OCI-LY1 (cell line): ENCODE measurements around the gene AKAP8L.

Experiments used
- H2AFZ ChIP-seq: fragments of 200-600 bp; sonication (generic), shearing (Covaris generic); 2 replicates; pipeline ENCODE4 v1.6.0; 2014; ENCODE audit warnings: antibody characterized with exemption, mild to moderate bottlenecking, low read length
- H3F3A ChIP-seq: fragments of 200-600 bp; sonication (generic), shearing (Covaris generic); 2 replicates; pipeline ENCODE4 v1.6.0; 2014; ENCODE audit warnings: mild to moderate bottlenecking, antibody characterized with exemption, low read length, moderate library complexity; ENCODE audit not compliant: insufficient read depth
- H3K27ac ChIP-seq: fragments of 200-600 bp; sonication (generic); 2 replicates; pipeline ENCODE4 v1.5.1; 2014; ENCODE audit warnings: low read length, mixed run types, mild to moderate bottlenecking, low read depth; ENCODE audit not compliant: poor library complexity, severe bottlenecking
- H3K27me3 ChIP-seq: fragments of 200-600 bp; sonication (generic); 2 replicates; pipeline ENCODE4 v1.6.0; 2014; ENCODE audit warnings: antibody characterized with exemption, mild to moderate bottlenecking, low read length, moderate library complexity; ENCODE audit not compliant: insufficient read depth
- H3K36me3 ChIP-seq: fragments of 200-600 bp; sonication (generic); 2 replicates; pipeline ENCODE4 v1.6.1; 2014; ENCODE audit warnings: mild to moderate bottlenecking, antibody characterized with exemption, low read length, moderate library complexity, mixed read lengths; ENCODE audit not compliant: insufficient read depth
- H3K4me1 ChIP-seq: fragments of 200-600 bp; sonication (generic); 2 replicates; pipeline ENCODE4 v1.5.1; 2014; ENCODE audit warnings: mild to moderate bottlenecking, low read length, moderate library complexity; ENCODE audit not compliant: insufficient read depth, severe bottlenecking
- H3K4me2 ChIP-seq: fragments of 200-600 bp; sonication (generic), shearing (Covaris generic); 2 replicates; pipeline ENCODE4 v1.6.1; 2014; ENCODE audit warnings: low read length
- H3K4me3 ChIP-seq: fragments of 200-600 bp; sonication (generic); 2 replicates; pipeline ENCODE4 v1.5.1; 2014; ENCODE audit warnings: low read length, low read depth, mild to moderate bottlenecking, mixed read lengths; ENCODE audit not compliant: poor library complexity, severe bottlenecking
- H3K79me2 ChIP-seq: fragments of 200-600 bp; shearing (Covaris generic); 2 replicates; pipeline ENCODE4 v1.6.1; 2016; ENCODE audit warnings: mixed run types, low read length, mixed read lengths; ENCODE audit not compliant: insufficient read depth
- H3K9ac ChIP-seq: fragments of 200-600 bp; sonication (generic), shearing (Covaris generic); 2 replicates; pipeline ENCODE4 v1.6.1; 2014; ENCODE audit warnings: mild to moderate bottlenecking, low read length, mixed read lengths
- H3K9me2 ChIP-seq: fragments of 200-600 bp; sonication (generic), shearing (Covaris generic); 2 replicates; pipeline ENCODE4 v1.6.1; 2014; ENCODE audit warnings: low read depth, mild to moderate bottlenecking, low read length, mixed read lengths
- H3K9me3 ChIP-seq: fragments of 200-600 bp; shearing (Covaris generic); 2 replicates; pipeline ENCODE4 v1.6.1; 2014; ENCODE audit warnings: low read length, mixed read lengths
- H4K20me1 ChIP-seq: fragments of 200-600 bp; sonication (generic), shearing (Covaris generic); 2 replicates; pipeline ENCODE4 v1.6.0; 2016; ENCODE audit warnings: mild to moderate bottlenecking, low read length; ENCODE audit not compliant: insufficient read depth
- EZH2 ChIP-seq: fragments of 200-600 bp; sonication (generic), shearing (Covaris generic); IDR thresholded peaks from 2 replicates; pipeline ENCODE4 v1.8.0; 2017; ENCODE audit warnings: borderline replicate concordance, mixed run types, mild to moderate bottlenecking, antibody characterized with exemption, low read length, moderate library complexity, mixed read lengths
- TF ChIP-seq, protein P1 (sequence below): fragments of 200-600 bp; sonication (generic), shearing (Covaris generic); IDR thresholded peaks from 2 replicates; pipeline ENCODE4 v1.5.1; 2017; ENCODE audit warnings: mild to moderate bottlenecking, antibody characterized with exemption, low read length, moderate library complexity, mixed read lengths

Gene AKAP8L

DNA sequence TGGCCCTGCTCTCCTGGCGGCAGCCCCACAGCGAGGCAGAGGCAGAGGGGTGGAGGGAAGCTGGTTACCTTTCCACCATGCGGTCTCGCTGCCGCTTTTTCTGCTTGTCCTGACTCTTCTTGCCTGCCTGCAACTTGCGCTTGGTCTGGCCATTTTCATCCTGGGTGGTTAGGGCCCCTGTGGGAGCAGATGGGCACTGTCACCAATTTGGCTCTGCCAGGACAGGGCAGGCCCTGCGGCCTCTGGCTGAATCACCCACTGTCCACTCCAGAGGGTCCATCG is 19.6 kb downstream of the AKAP8L start:
- no peaks in the 10 kb centered on the region for H3K9me3 ChIP-seq
- no peak overlapping the region for H3K9ac ChIP-seq
- no peaks in the 10 kb centered on the region for H3F3A ChIP-seq
- H3K27ac ChIP-seq, result no peak overlapping the region
- H3K4me2 ChIP-seq, result no peak overlapping the region
- H3K36me3 ChIP-seq, result peaks cover 89% of the 10 kb centered on the region
- no peaks in the 10 kb centered on the region for H4K20me1 ChIP-seq
- H3K9me2 ChIP-seq, result no peaks in the 10 kb centered on the region
- TF ChIP-seq EZH2, result no peak
- TF ChIP-seq, protein P1, sequence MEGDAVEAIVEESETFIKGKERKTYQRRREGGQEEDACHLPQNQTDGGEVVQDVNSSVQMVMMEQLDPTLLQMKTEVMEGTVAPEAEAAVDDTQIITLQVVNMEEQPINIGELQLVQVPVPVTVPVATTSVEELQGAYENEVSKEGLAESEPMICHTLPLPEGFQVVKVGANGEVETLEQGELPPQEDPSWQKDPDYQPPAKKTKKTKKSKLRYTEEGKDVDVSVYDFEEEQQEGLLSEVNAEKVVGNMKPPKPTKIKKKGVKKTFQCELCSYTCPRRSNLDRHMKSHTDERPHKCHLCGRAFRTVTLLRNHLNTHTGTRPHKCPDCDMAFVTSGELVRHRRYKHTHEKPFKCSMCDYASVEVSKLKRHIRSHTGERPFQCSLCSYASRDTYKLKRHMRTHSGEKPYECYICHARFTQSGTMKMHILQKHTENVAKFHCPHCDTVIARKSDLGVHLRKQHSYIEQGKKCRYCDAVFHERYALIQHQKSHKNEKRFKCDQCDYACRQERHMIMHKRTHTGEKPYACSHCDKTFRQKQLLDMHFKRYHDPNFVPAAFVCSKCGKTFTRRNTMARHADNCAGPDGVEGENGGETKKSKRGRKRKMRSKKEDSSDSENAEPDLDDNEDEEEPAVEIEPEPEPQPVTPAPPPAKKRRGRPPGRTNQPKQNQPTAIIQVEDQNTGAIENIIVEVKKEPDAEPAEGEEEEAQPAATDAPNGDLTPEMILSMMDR, result no peak
- no peaks in the 10 kb centered on the region for H3K27me3 ChIP-seq
- peaks cover 5% of the 10 kb centered on the region for H3K4me1 ChIP-seq
- H3K79me2 ChIP-seq, result peaks cover 4% of the 10 kb centered on the region
- no peak overlapping the region for H3K4me3 ChIP-seq
- no peak overlapping the region for H2AFZ ChIP-seq

DNA sequence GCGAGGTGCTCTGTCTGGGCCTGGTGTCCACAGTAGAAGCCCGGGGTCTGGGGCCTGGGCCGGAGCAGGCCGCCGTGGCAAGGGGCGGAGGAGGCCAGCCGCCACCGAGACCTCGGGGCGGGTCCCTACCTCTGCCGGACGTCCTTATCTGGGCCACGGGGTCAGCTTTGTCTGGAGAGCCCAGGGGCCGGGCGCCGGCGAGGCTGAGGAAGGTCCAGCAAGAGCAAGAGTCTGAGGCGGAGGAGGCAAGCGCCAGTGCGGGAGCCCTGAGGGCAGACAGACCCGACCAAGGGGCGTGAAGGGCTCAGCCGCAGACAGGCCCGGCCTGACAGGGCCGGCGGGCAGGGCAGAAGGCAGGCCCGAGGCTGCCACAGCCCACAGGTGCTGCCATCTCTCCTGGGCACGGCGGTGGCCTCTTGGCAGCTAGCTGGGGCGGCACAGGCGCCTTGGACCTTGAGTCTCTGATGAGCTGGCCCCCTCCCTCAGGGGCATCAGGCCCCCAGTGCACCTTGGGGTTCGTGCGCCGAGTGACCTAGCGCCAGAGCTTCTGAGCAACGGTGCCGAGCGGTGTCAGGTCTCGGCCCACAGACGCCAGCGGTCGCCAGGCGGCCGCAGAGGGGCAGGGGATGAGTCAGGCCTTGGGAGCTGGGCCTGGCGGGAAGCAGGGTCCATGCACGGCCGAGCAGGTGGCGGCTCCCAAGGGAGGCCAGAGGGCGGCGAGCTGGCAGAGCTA is 20.1 kb downstream of the AKAP8L start:
- H4K20me1 ChIP-seq, result no peaks in the 10 kb centered on the region
- H3K4me2 ChIP-seq, result no peak overlapping the region
- no peaks in the 10 kb centered on the region for H3K79me2 ChIP-seq
- no peak overlapping the region for H2AFZ ChIP-seq
- peaks cover 89% of the 10 kb centered on the region for H3K36me3 ChIP-seq
- TF ChIP-seq, protein P1, result no peak
- H3F3A ChIP-seq, result no peaks in the 10 kb centered on the region
- no peak overlapping the region for H3K4me3 ChIP-seq
- no peaks in the 10 kb centered on the region for H3K9me3 ChIP-seq
- H3K9ac ChIP-seq, result no peak overlapping the region
- H3K27ac ChIP-seq, result no peak overlapping the region
- no peaks in the 10 kb centered on the region for H3K9me2 ChIP-seq
- H3K4me1 ChIP-seq, result peaks cover 5% of the 10 kb centered on the region
- H3K27me3 ChIP-seq, result no peaks in the 10 kb centered on the region

DNA sequence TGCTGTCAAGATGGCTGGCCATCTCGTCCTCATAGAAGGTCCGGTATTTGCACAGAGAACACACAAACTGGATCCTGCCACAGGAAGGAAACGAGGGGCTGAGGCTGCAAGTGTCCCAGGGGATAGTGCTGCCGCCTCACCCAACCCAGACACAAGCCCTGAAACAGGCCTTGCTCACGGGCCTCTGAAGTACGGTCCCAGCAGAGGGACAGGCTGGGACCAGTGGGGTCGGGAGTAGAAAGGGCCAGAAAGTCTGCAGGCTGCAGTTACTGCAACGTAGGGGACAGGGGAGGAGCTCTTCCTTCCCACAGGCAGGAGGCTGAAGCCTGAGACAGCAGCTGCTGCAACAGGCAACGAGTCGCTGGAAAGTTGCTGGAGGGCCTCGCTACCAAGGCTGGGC is 21.0 kb downstream of the AKAP8L start:
- Histone ChIP-seq H3K4me2 (no peak overlapping the region), H3K4me1 (peaks cover 5% of the 10 kb centered on the region), H4K20me1 (no peaks in the 10 kb centered on the region), H3F3A (no peaks in the 10 kb centered on the region), H3K36me3 (peaks cover 89% of the 10 kb centered on the region), H3K9me3 (no peaks in the 10 kb centered on the region), H3K79me2 (peaks cover 5% of the 10 kb centered on the region; the same call in 1 of the 2 replicates), H3K9ac (no peak overlapping the region), H3K27me3 (no peaks in the 10 kb centered on the region), H2AFZ (no peak overlapping the region), H3K27ac (no peak overlapping the region), H3K9me2 (no peaks in the 10 kb centered on the region), H3K4me3 (no peak overlapping the region)
- TF ChIP-seq EZH2, result no peak
- TF ChIP-seq, protein P1, result no peak
